ENCODE data around the gene CCDC188. TPM values are rescaled to one million over a fixed set of nuclear protein-coding genes. Genes with fewer than 3 reads are reported as not detected.

CCDC188 gene
- total RNA-seq, 1 experiment from 2014 or later: not detected

DNA sequence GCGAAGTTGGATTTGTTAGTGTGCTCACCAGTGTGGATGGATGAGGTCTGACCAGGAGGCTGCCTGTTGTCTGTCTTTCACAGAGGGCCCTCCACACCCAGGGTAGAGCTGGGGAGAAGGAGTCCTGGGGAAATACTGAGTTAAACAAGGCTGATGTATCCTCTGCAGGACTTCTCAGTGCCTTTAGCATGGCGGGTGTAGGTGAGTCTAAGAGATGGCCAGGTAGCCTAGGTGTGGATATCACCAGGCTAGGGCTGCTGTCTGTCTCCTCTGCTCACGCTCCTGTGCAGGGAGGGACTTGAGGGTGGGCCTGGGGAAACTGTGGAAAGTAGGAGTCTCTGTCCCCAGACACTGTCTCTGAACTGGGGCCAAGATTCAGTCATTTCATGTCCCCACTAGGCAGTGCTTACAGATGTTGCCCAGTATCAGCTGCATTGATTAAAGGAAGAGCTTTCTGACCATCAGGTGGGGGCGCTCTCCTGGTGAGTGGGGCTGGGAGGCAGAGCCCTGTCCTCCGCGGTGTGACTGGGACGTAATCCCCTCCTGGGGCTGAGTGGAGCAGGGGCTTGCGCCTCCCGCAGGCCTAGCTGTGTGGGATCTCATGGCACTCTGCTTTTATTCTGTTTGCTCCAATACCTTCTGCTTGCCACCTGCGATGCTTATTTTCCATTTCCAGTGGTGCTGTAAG lies 35.5 kb upstream of the CCDC188 start:
- H3K36me3 ChIP-seq (ENCODE audit: insufficient read depth, low read length, poor library complexity, severe bottlenecking): no peaks in the 10 kb centered on the region

DNA sequence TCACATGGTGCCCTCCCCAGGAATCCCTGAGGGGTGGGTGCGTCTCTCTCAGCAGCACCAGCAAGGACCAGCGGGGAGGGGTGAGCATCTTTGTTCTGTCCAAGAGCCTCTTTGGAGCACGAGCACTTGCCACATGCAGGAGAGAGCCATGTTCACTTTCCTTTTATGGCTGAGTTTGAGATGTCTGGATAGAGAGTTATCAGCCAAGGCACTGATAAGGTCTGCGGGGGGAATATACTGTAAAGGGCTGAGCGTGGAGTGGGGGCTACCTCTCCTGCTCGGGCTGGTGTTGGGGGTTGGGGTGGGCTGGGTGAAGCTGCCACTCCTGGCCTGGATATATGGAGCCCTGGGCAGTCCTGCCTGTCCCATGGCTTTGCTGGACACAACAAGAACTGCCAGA lies 34.9 kb upstream of the CCDC188 start:
- no peaks in the 10 kb centered on the region for H3K27me3 ChIP-seq (replicated peaks; ENCODE audit: insufficient read depth, low read depth, low read length, poor library complexity)
- H3K36me3 ChIP-seq (ENCODE audit: insufficient read depth, low read length, poor library complexity, severe bottlenecking): no peaks in the 10 kb centered on the region
- intact Hi-C loops (cut with micrococcal nuclease; ENCODE audit: unreplicated experiment): no loop called here
- no peak overlapping the region for H3K27ac ChIP-seq (ENCODE audit: low read depth, low read length, poor library complexity, severe bottlenecking)
- DNase-seq (ENCODE audit: low spot score): no peak
- H3K4me1 ChIP-seq (ENCODE audit: insufficient read depth, low read length, poor library complexity, severe bottlenecking): no peaks in the 10 kb centered on the region
- no peak overlapping the region for H3K4me3 ChIP-seq (ENCODE audit: low read depth, low read length, poor library complexity, severe bottlenecking)
- CTCF ChIA-PET: no interaction called here
- BruUV-seq (replicated peaks): no TSS peak
- no peaks in the 10 kb centered on the region for H3K9me3 ChIP-seq (ENCODE audit: low read depth, low read length, poor library complexity, severe bottlenecking)
- TF ChIP-seq, protein P1, sequence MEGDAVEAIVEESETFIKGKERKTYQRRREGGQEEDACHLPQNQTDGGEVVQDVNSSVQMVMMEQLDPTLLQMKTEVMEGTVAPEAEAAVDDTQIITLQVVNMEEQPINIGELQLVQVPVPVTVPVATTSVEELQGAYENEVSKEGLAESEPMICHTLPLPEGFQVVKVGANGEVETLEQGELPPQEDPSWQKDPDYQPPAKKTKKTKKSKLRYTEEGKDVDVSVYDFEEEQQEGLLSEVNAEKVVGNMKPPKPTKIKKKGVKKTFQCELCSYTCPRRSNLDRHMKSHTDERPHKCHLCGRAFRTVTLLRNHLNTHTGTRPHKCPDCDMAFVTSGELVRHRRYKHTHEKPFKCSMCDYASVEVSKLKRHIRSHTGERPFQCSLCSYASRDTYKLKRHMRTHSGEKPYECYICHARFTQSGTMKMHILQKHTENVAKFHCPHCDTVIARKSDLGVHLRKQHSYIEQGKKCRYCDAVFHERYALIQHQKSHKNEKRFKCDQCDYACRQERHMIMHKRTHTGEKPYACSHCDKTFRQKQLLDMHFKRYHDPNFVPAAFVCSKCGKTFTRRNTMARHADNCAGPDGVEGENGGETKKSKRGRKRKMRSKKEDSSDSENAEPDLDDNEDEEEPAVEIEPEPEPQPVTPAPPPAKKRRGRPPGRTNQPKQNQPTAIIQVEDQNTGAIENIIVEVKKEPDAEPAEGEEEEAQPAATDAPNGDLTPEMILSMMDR (conservative IDR thresholded peaks at IDR 0.05; ENCODE audit: low read depth, low read length): no peak
- TF ChIP-seq EZH2 (IDR thresholded peaks at IDR 0.05; ENCODE audit: borderline replicate concordance, low read depth, low read length, poor library complexity, severe bottlenecking): no peak
- POLR2A ChIA-PET (ENCODE audit: low non-redundant PET): no interaction called here

More for the DNA sequence above, 35.5 kb upstream of the CCDC188 start:
- BruUV-seq (replicated peaks): no TSS peak
- H3K27ac ChIP-seq (ENCODE audit: low read depth, low read length, poor library complexity, severe bottlenecking): no peak overlapping the region
- no peaks in the 10 kb centered on the region for H3K9me3 ChIP-seq (ENCODE audit: low read depth, low read length, poor library complexity, severe bottlenecking)
- intact Hi-C loops (cut with micrococcal nuclease; ENCODE audit: unreplicated experiment): no loop called here
- ChIA-PET CTCF (no interaction called here), POLR2A (ENCODE audit: low non-redundant PET) (no interaction called here)
- peak; percentile 30 for DNase-seq (ENCODE audit: low spot score)
- TF ChIP-seq EZH2 (IDR thresholded peaks at IDR 0.05; ENCODE audit: borderline replicate concordance, low read depth, low read length, poor library complexity, severe bottlenecking): no peak
- TF ChIP-seq, protein P1 (conservative IDR thresholded peaks at IDR 0.05; ENCODE audit: low read depth, low read length): peak; percentile 37; the same call in 1 of the 2 replicates
- H3K4me1 ChIP-seq (ENCODE audit: insufficient read depth, low read length, poor library complexity, severe bottlenecking): no peaks in the 10 kb centered on the region
- no peaks in the 10 kb centered on the region for H3K27me3 ChIP-seq (replicated peaks; ENCODE audit: insufficient read depth, low read depth, low read length, poor library complexity)
- H3K4me3 ChIP-seq (ENCODE audit: low read depth, low read length, poor library complexity, severe bottlenecking): no peak overlapping the region

DNA sequence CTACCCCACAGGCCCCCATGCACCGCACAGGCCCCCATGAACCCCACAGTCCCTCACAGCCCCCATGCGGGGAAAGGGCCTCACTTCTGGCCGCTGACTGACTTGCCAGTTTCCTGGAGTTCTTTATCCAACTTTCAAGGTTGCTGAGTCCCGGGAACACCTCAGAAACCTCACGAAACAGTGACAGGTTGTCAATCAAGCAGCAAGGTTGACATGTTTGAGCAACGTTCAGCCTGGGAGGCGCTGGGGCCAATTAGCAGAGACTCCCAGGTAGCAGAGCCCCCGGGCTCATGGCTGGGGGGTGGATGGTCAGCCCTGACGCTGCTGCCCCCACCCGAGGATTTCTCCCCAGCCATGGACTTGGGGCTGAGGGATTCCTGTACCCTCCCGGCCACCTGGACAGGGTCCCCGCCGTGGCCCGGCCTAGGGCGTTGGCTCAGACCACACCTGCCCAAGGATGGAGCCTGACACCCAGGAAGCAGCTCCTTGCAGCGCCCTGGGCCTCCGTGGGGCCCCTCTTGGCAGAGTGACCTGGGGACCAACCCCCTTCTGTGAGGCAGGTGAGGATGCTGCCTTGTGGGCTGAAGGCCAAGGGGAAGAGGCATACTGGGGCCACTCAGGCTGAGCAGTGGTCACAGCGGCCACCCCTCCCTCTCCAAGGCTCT lies 33.8 kb upstream of the CCDC188 start:
- BruUV-seq (replicated peaks): no TSS peak
- Histone ChIP-seq H3K4me3 (ENCODE audit: low read depth, low read length, poor library complexity, severe bottlenecking) (no peak overlapping the region), H3K27me3 (replicated peaks; ENCODE audit: insufficient read depth, low read depth, low read length, poor library complexity) (no peaks in the 10 kb centered on the region), H3K36me3 (ENCODE audit: insufficient read depth, low read length, poor library complexity, severe bottlenecking) (no peaks in the 10 kb centered on the region), H3K27ac (ENCODE audit: low read depth, low read length, poor library complexity, severe bottlenecking) (no peak overlapping the region), H3K9me3 (ENCODE audit: low read depth, low read length, poor library complexity, severe bottlenecking) (no peaks in the 10 kb centered on the region), H3K4me1 (ENCODE audit: insufficient read depth, low read length, poor library complexity, severe bottlenecking) (no peaks in the 10 kb centered on the region)
- no peak for TF ChIP-seq EZH2 (IDR thresholded peaks at IDR 0.05; ENCODE audit: borderline replicate concordance, low read depth, low read length, poor library complexity, severe bottlenecking)
- TF ChIP-seq, protein P1 (conservative IDR thresholded peaks at IDR 0.05; ENCODE audit: low read depth, low read length): no peak
- ChIA-PET POLR2A (ENCODE audit: low non-redundant PET) (no interaction called here), CTCF (no interaction called here)
- intact Hi-C loops (cut with micrococcal nuclease; ENCODE audit: unreplicated experiment): no loop called here
- no peak for DNase-seq (ENCODE audit: low spot score)

All from A673 (cell line).